A549 (cell line): ENCODE data around the gene NFIX. TPM values are rescaled to one million over a fixed set of nuclear protein-coding genes. Genes with fewer than 3 reads are reported as not detected.

Experiments
- ATAC-seq, 2 experiments: fragments of 200-7000 bp in 1 of 2; fragments of >200 bp in 1 of 2; cut with Nextera tagmentation in 1 of 2; cut with Tn5 transposase in 1 of 2; 3 replicates each; pipeline versions ENCODE4 v1.8.0 to v1.9.1; 2018 to 2020; ENCODE audit warnings: mild to moderate bottlenecking in 1 of 2, moderate library complexity in 1 of 2
- CTCF ChIA-PET: fragments of 300-600 bp; sonication (Branson Sonifier 250); formaldehyde crosslinking; extraction: SDS; loops from one replicate; lab custom pipeline; 2021; ENCODE audit warnings: antibody characterized with exemption, inconsistent platforms; lab: Yijun Ruan, JAX
- POLR2A ChIA-PET: fragments of 350-600 bp; formaldehyde crosslinking; extraction: SDS; loops from one replicate; lab custom pipeline; 2021; ENCODE audit warnings: antibody characterized with exemption, inconsistent platforms; lab: Yijun Ruan, JAX
- DNase-seq, 2 experiments: peaks; one replicate each; pipeline versions ENCODE4 v3.0.0 to v3.0.0-alpha.2; 2011 to 2016; ENCODE audit warnings: low read depth in 1 of 2, low spot score in 1 of 2
- FAIRE-seq: peaks from 2 replicates; lab custom pipeline; 2011; peaks lifted over from hg19 to GRCh38; lab: Jason Lieb, UNC
- H3K27ac ChIP-seq, 2 experiments: fragments of >200 bp; sonication (Bioruptor Twin); formaldehyde crosslinking; 3 replicates each; pipeline ENCODE4 v1.5.1; 2016 to 2017
- H3K4me1 ChIP-seq: fragments of >200 bp; sonication (Bioruptor Twin); formaldehyde crosslinking; 3 replicates; pipeline ENCODE4 v1.6.1; 2016
- H3K4me2 ChIP-seq: fragments of >200 bp; sonication (Bioruptor Twin); formaldehyde crosslinking; 3 replicates; pipeline ENCODE4 v1.6.1; 2016
- H3K4me3 ChIP-seq: fragments of >200 bp; sonication (Bioruptor Twin); formaldehyde crosslinking; 3 replicates; pipeline ENCODE4 v1.5.1; 2016
- H3K9me3 ChIP-seq: fragments of >200 bp; sonication (Bioruptor Twin); formaldehyde crosslinking; 3 replicates; pipeline ENCODE4 v1.6.1; 2016
- CEBPB ChIP-seq, 2 experiments: fragments of >200 bp in 1 of 2; sonication (Bioruptor Twin) in 1 of 2; formaldehyde crosslinking in 1 of 2; IDR thresholded peaks; 2 replicates each; pipeline ENCODE4 v1.6.1; 2012 to 2016
- HMGXB4 ChIP-seq: fragments of 250-450 bp; sonication (Bioruptor Pico); IDR thresholded peaks from 2 replicates; pipeline ENCODE4 v1.5.0; 2021; ENCODE audit warnings: mild to moderate bottlenecking, moderate library complexity, borderline replicate concordance
- HOXA7 ChIP-seq: fragments of 250-450 bp; sonication (Bioruptor Pico); IDR thresholded peaks from 2 replicates; pipeline ENCODE4 v1.5.0; 2020; ENCODE audit warnings: mild to moderate bottlenecking, moderate library complexity
- JUN ChIP-seq, 2 experiments: fragments of >200 bp; sonication (Bioruptor Twin); formaldehyde crosslinking; IDR thresholded peaks; 2 replicates in 1 of 2; 3 replicates in 1 of 2; pipeline ENCODE4 v1.6.1; 2016 to 2017
- JUNB ChIP-seq: fragments of >200 bp; sonication (Bioruptor Twin); formaldehyde crosslinking; IDR thresholded peaks from 2 replicates; pipeline ENCODE4 v1.6.1; 2016
- MAZ ChIP-seq: fragments of 150-350 bp; IDR thresholded peaks from 2 replicates; pipeline ENCODE4 v1.6.1; 2014; ENCODE audit warnings: antibody characterized with exemption, low read depth, low read length, borderline replicate concordance
- NPAS2 ChIP-seq: fragments of 250-450 bp; sonication (Bioruptor Pico); IDR thresholded peaks from 2 replicates; pipeline ENCODE4 v1.8.0; 2022; ENCODE audit warnings: mild to moderate bottlenecking, moderate library complexity, borderline replicate concordance
- PBX3 ChIP-seq: IDR thresholded peaks from 2 replicates; pipeline ENCODE4 v1.6.1; 2012
- RCOR1 ChIP-seq: fragments of 150-350 bp; IDR thresholded peaks from 2 replicates; pipeline ENCODE4 v1.6.1; 2014; ENCODE audit warnings: antibody characterized with exemption, low read length, low read depth
- REST ChIP-seq: fragments of 200-600 bp; sonication (generic); IDR thresholded peaks from 2 replicates; pipeline ENCODE4 v1.6.1; 2016; ENCODE audit warnings: antibody characterized with exemption, mild to moderate bottlenecking, moderate library complexity
- RNF2 ChIP-seq: fragments of 200-600 bp; sonication (generic); IDR thresholded peaks from 2 replicates; pipeline ENCODE4 v1.6.1; 2016; ENCODE audit warnings: low read depth, mild to moderate bottlenecking, antibody characterized with exemption, moderate library complexity, borderline replicate concordance
- ZNF302 ChIP-seq: fragments of 250-450 bp; sonication (Bioruptor Pico); IDR thresholded peaks from 2 replicates; pipeline ENCODE4 v1.9.0; 2021; ENCODE audit warnings: inconsistent platforms, mild to moderate bottlenecking, moderate library complexity
- WGBS: methylation state at CpG from one replicate; pipeline ENCODE4 v1.1.6; 2017; ENCODE audit errors: missing lambda C conversion rate; 5-methylcytosine and 5-hydroxymethylcytosine counted together
- polyA plus RNA-seq, 4 experiments: library from polyadenylated mRNA; depleted of rRNA in 3 of 4; stranded (reverse); fragments of >200 nt; fragmentation: RNase III in 1 of 4; extraction: RNeasy Plus Mini Kit Qiagen cat#74134 plus additional on column Dnase treatment in 1 of 4; gene quantifications; 2 replicates in 3 of 4; 3 replicates in 1 of 4; pipeline ENCODE4 v1.2.3, GENCODE V29; 2011 to 2017
- TF ChIP-seq, protein P1 (sequence below): fragments of 150-350 bp; IDR thresholded peaks from 2 replicates; pipeline ENCODE4 v1.6.1; 2014; ENCODE audit warnings: low read depth, mild to moderate bottlenecking, low read length

Gene NFIX
- polyA plus RNA-seq, 2 of the 4 experiments (the other 2 are of a cell fraction): 0.52 to 3.0 TPM

GRCh38 chr19:13054626-13055212 is 59.4 kb downstream of the NFIX start:
- H3K4me1 ChIP-seq: peaks cover 36% of the 10 kb centered on the region
- H3K4me3 ChIP-seq: no peak overlapping the region
- FAIRE-seq: no peak
- CTCF ChIA-PET: interaction anchor here (0.7 to 4.6 kb wide), 9 partner anchors 12 to 89 kb away, joined by 3 to 21 read pairs (median 6); no protein-coding TSS in a partner anchor
- H3K4me2 ChIP-seq: peak overlapping the region; percentile 46; the same call in 2 of the 3 replicates
- DNase-seq: no peak
- 78% methylated on average over 11 of the region's 11 CpGs for WGBS
- ATAC-seq: no peak
- POLR2A ChIA-PET: no interaction called here
- H3K9me3 ChIP-seq: no peaks in the 10 kb centered on the region
- no peak for TF ChIP-seq JUN (IDR thresholded peaks at IDR 0.05)
- TF ChIP-seq RNF2: no peak
- no peak for TF ChIP-seq MAZ
- TF ChIP-seq, protein P1, sequence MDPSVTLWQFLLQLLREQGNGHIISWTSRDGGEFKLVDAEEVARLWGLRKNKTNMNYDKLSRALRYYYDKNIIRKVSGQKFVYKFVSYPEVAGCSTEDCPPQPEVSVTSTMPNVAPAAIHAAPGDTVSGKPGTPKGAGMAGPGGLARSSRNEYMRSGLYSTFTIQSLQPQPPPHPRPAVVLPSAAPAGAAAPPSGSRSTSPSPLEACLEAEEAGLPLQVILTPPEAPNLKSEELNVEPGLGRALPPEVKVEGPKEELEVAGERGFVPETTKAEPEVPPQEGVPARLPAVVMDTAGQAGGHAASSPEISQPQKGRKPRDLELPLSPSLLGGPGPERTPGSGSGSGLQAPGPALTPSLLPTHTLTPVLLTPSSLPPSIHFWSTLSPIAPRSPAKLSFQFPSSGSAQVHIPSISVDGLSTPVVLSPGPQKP: no peak
- no peak for TF ChIP-seq ZNF302
- no peak for TF ChIP-seq PBX3
- no peak for TF ChIP-seq HMGXB4
- no peak for TF ChIP-seq CEBPB (IDR thresholded peaks at IDR 0.05)
- no peak for TF ChIP-seq REST
- TF ChIP-seq JUNB: no peak
- peak overlapping the region; percentile 54 to 82; a peak in 4 of 6 replicates for H3K27ac ChIP-seq

GRCh38 chr19:13055213-13056051 is 60.2 kb downstream of the NFIX start:
- Histone ChIP-seq H3K4me1 (peaks cover 39% of the 10 kb centered on the region), H3K4me2 (no peak overlapping the region)
- 85% methylated on average over 19 of the region's 29 CpGs for WGBS
- POLR2A ChIA-PET: no interaction called here
- ATAC-seq (no peak), DNase-seq (no peak), FAIRE-seq (no peak)
- no peak for TF ChIP-seq RCOR1
- TF ChIP-seq NPAS2 (CRISPR knock-in tag): no peak
- TF ChIP-seq HOXA7: no peak
- TF ChIP-seq, protein P1: no peak
- TF ChIP-seq ZNF302: no peak
- TF ChIP-seq, all 56 proteins: peak for 0
- CTCF ChIA-PET: interaction anchor here (0.7 to 4.6 kb wide), 10 partner anchors 13 to 90 kb away, joined by 3 to 21 read pairs (median 6); no protein-coding TSS in a partner anchor
- peak overlapping the region in 1 of 2 experiments; percentile 82; a peak in 2 of 6 replicates for H3K27ac ChIP-seq
- H3K4me3 ChIP-seq: no peak overlapping the region
- no peaks in the 10 kb centered on the region for H3K9me3 ChIP-seq
